K562 (cell line): ENCODE results near the gene GTSE1. TPM values are rescaled to one million over a fixed set of nuclear protein-coding genes. Genes with fewer than 3 reads are reported as not detected.

Experiments used
- ATAC-seq: fragments of 200-7000 bp; cut with Tn5 transposase; 3 replicates; pipeline ENCODE4 v1.9.1; 2020; ENCODE audit warnings: moderate library complexity
- BruUV-seq: library from RNA; stranded (reverse); fragments of 400-500 nt; replicated peaks from 2 replicates; lab custom pipeline; 2021; lab: Mats Ljungman, UMichigan
- CTCF ChIA-PET: fragments of 300-600 bp; formaldehyde crosslinking; extraction: SDS; loops from one replicate; lab custom pipeline; 2021; ENCODE audit warnings: low intra/inter-chr PET ratio; lab: Yijun Ruan, JAX
- POLR2A ChIA-PET: fragments of 300-600, 350-650 bp; sonication (Branson Sonifier 250); formaldehyde crosslinking; extraction: SDS; loops from one replicate; lab custom pipeline; 2021; ENCODE audit warnings: antibody characterized with exemption, inconsistent platforms; lab: Yijun Ruan, JAX
- DNase-seq, 4 experiments: peaks; one replicate each; pipeline versions ENCODE4 v3.0.0 to v3.0.0-alpha.2; 2011 to 2018; ENCODE audit warnings: low spot score in 3 of 4, mixed read lengths in 3 of 4; ENCODE audit errors: extremely low read depth in 1 of 4
- FAIRE-seq: peaks from 2 replicates; lab custom pipeline; 2011; peaks lifted over from hg19 to GRCh38; lab: Jason Lieb, UNC
- H2AFZ ChIP-seq: 2 replicates; pipeline ENCODE4 v1.6.0; 2011; ENCODE audit warnings: low read depth, low read length, control low read depth, inconsistent platforms
- H3K27ac ChIP-seq: fragments of 200-600 bp; 3 replicates; pipeline ENCODE4 v1.8.0; 2011; ENCODE audit warnings: low read depth, mild to moderate bottlenecking, control low read depth, inconsistent platforms, low read length, moderate library complexity, mixed read lengths; ENCODE audit errors: extremely low read depth
- H3K27me3 ChIP-seq, 2 experiments: fragments of 300-600 bp in 1 of 2; 2 replicates in 1 of 2; 3 replicates in 1 of 2; pipeline versions ENCODE4 v1.6.0 to v1.8.0; 2011; ENCODE audit warnings: inconsistent platforms in 2 of 2, low read length in 2 of 2, mild to moderate bottlenecking in 1 of 2, mixed read lengths in 1 of 2, moderate library complexity in 1 of 2; ENCODE audit not compliant: control insufficient read depth in 2 of 2, insufficient read depth in 2 of 2
- H3K36me3 ChIP-seq: fragments of 300-600 bp; 3 replicates; pipeline ENCODE4 v1.8.0; 2011; ENCODE audit warnings: mild to moderate bottlenecking, low read length, inconsistent platforms; ENCODE audit not compliant: control insufficient read depth, insufficient read depth
- H3K4me1 ChIP-seq, 2 experiments: fragments of 200-600 bp in 1 of 2; replicated peaks in 1 of 2; 2 replicates in 1 of 2; 3 replicates in 1 of 2; pipeline versions ENCODE4 v1.5.1 to v1.8.0; 2011; ENCODE audit warnings: inconsistent platforms in 2 of 2, low read length in 2 of 2, mild to moderate bottlenecking in 1 of 2, mixed read lengths in 1 of 2, moderate library complexity in 1 of 2; ENCODE audit not compliant: control insufficient read depth in 2 of 2, insufficient read depth in 2 of 2
- H3K4me2 ChIP-seq: 2 replicates; pipeline ENCODE4 v1.6.1; 2011; ENCODE audit warnings: low read length, control low read depth, inconsistent platforms, mixed read lengths; ENCODE audit not compliant: insufficient read depth
- H3K4me3 ChIP-seq: fragments of 200-600 bp; sonication (generic), shearing (Covaris generic); 2 replicates; pipeline ENCODE4 v1.5.1; 2016; ENCODE audit warnings: control low read depth, inconsistent platforms
- H3K79me2 ChIP-seq: fragments of 200-600 bp; 3 replicates; pipeline ENCODE4 v1.8.0; 2011; ENCODE audit warnings: low read length, inconsistent platforms; ENCODE audit not compliant: control insufficient read depth, insufficient read depth
- H3K9ac ChIP-seq, 2 experiments: 2 replicates each; pipeline versions ENCODE4 v1.6.0 to v1.6.1; 2011; ENCODE audit warnings: low read depth in 2 of 2, low read length in 2 of 2, control low read depth in 1 of 2, inconsistent platforms in 1 of 2, mild to moderate bottlenecking in 1 of 2, mixed read lengths in 1 of 2; ENCODE audit not compliant: insufficient read depth in 1 of 2
- H3K9me1 ChIP-seq: one replicate; pipeline ENCODE4 v1.6.0; 2011; ENCODE audit warnings: inconsistent platforms, mild to moderate bottlenecking, low read length, moderate library complexity; ENCODE audit not compliant: control insufficient read depth, insufficient read depth
- H3K9me3 ChIP-seq: replicated peaks from 2 replicates; pipeline ENCODE4 v1.5.1; 2011; ENCODE audit warnings: low read depth, low read length, inconsistent platforms; ENCODE audit not compliant: control insufficient read depth, insufficient read depth
- H4K20me1 ChIP-seq: replicated peaks from 2 replicates; pipeline ENCODE4 v1.6.1; 2011; ENCODE audit warnings: low read length, inconsistent platforms, mixed read lengths; ENCODE audit not compliant: control insufficient read depth, insufficient read depth
- BRD4 ChIP-seq: fragments of 200-600 bp; sonication (generic); IDR thresholded peaks from 2 replicates; pipeline ENCODE4 v1.6.1; 2017; ENCODE audit warnings: inconsistent platforms
- ESRRA ChIP-seq: fragments of 450-650 bp; IDR thresholded peaks from 2 replicates; pipeline ENCODE4 v1.6.1; 2014; ENCODE audit warnings: low read depth, mild to moderate bottlenecking, moderate library complexity, borderline replicate concordance
- HDAC8 ChIP-seq: fragments of 450-650 bp; IDR thresholded peaks from 2 replicates; pipeline ENCODE4 v1.6.1; 2016; ENCODE audit warnings: mild to moderate bottlenecking, missing genetic modification characterization, moderate library complexity, missing compliant biosample characterization
- NEUROD1 ChIP-seq: fragments of 150-350 bp; IDR thresholded peaks from 2 replicates; pipeline ENCODE4 v1.6.1; 2014; ENCODE audit warnings: borderline replicate concordance, low read length, low read depth; ENCODE audit not compliant: partially characterized antibody
- TAF1 ChIP-seq: IDR thresholded peaks from 2 replicates; pipeline ENCODE4 v1.6.1; 2011; ENCODE audit warnings: mild to moderate bottlenecking, low read length, moderate library complexity; ENCODE audit not compliant: insufficient read depth, control insufficient read depth, severe bottlenecking; ENCODE audit errors: extremely low read depth
- TCF7 ChIP-seq: sonication (generic); IDR thresholded peaks from 2 replicates; pipeline ENCODE4 v1.6.1; 2016; ENCODE audit warnings: antibody characterized with exemption, borderline replicate concordance
- TFAM ChIP-seq: fragments of 250-450 bp; sonication (Bioruptor Pico); conservative IDR thresholded peaks from 2 replicates; pipeline ENCODE4 v1.5.0; 2021; ENCODE audit warnings: mild to moderate bottlenecking, moderate library complexity
- TSC22D4 ChIP-seq: fragments of 450-650 bp; IDR thresholded peaks from 2 replicates; pipeline ENCODE4 v1.6.1; 2016; ENCODE audit warnings: missing genetic modification characterization, missing biosample characterization, control low read depth
- ZNF224 ChIP-seq: sonication (generic); formaldehyde crosslinking; IDR thresholded peaks from 2 replicates; pipeline ENCODE4 v1.8.0; 2022; ENCODE audit warnings: mild to moderate bottlenecking, missing genetic modification reagents
- ZNF3 ChIP-seq: fragments of 250-450 bp; sonication (Bioruptor Pico); IDR thresholded peaks from 2 replicates; pipeline ENCODE4 v1.5.0; 2021; ENCODE audit warnings: mild to moderate bottlenecking, moderate library complexity
- WGBS: fragments of 100-300 bp; shearing (Covaris generic); methylation state at CpG from one replicate; pipeline ENCODE4 v1.1.6; 2016; ENCODE audit warnings: low coverage, mixed read lengths; ENCODE audit not compliant: insufficient coverage; ENCODE audit errors: missing lambda C conversion rate; 5-methylcytosine and 5-hydroxymethylcytosine counted together
- in situ Hi-C: fragments of 300-500 bp; cut with MboI; formaldehyde crosslinking; loops from 4 replicates; pipeline ENCODE4 v1.15.0; 2018; ENCODE audit warnings: inconsistent platforms, mixed read lengths
- intact Hi-C: fragments of 100-400 bp; cut with micrococcal nuclease; formaldehyde crosslinking; loops from 2 replicates; pipeline ENCODE4 v1.14.2; 2022
- polyA plus RNA-seq, 8 experiments: library from polyadenylated mRNA; depleted of rRNA in 4 of 8; stranded (reverse) in 5 of 8; unstranded in 3 of 8; fragments of >200 nt; fragmentation: Nextera tagmentation in 2 of 8; fragmentation: Illumina TruSeq in 1 of 8; extraction: Ambion mirVana in 2 of 8; extraction: Trizol in 1 of 8; gene quantifications; 2 replicates each; pipeline versions ENCODE4 v1.2.1 to v1.2.3, GENCODE V29; 2011 to 2014; ENCODE audit warnings: inconsistent platforms in 1 of 8, missing spikeins in 1 of 8
- total RNA-seq, 7 experiments: library from RNA; depleted of rRNA in 6 of 7; stranded (reverse); fragments of >200 nt in 6 of 7; fragmentation: Illumina TruSeq in 2 of 7; extraction: Trizol in 2 of 7; gene quantifications; 2 replicates each; pipeline versions ENCODE4 v1.2.1 to v1.2.3, GENCODE V29; 2011 to 2021; ENCODE audit warnings: low replicate concordance in 1 of 7
- TF ChIP-seq, protein P1 (sequence below): sonication (generic); formaldehyde crosslinking; IDR thresholded peaks from 2 replicates; pipeline ENCODE4 v1.8.1; 2023; ENCODE audit warnings: mild to moderate bottlenecking, missing genetic modification reagents
- TF ChIP-seq, protein P2 (sequence below): fragments of 250-450 bp; sonication (Bioruptor Pico); IDR thresholded peaks from 2 replicates; pipeline ENCODE4 v1.4.0; 2020; ENCODE audit warnings: mild to moderate bottlenecking
- TF ChIP-seq, protein P3 (sequence below): sonication (generic); formaldehyde crosslinking; IDR thresholded peaks from 2 replicates; pipeline ENCODE4 v1.8.1; 2023; ENCODE audit warnings: mild to moderate bottlenecking, missing genetic modification reagents
- TF ChIP-seq, protein P4 (sequence below): sonication (generic); formaldehyde crosslinking; IDR thresholded peaks from 2 replicates; pipeline ENCODE4 v1.8.0; 2022; ENCODE audit warnings: missing genetic modification reagents, mild to moderate bottlenecking, borderline replicate concordance

The GTSE1 gene
- total and polyA plus RNA-seq, 9 of the 15 experiments (the other 6 are each of a cell fraction or from before 2014, with no cell fraction given) = 2.5 to 22.5 (median 12.9) TPM

DNA sequence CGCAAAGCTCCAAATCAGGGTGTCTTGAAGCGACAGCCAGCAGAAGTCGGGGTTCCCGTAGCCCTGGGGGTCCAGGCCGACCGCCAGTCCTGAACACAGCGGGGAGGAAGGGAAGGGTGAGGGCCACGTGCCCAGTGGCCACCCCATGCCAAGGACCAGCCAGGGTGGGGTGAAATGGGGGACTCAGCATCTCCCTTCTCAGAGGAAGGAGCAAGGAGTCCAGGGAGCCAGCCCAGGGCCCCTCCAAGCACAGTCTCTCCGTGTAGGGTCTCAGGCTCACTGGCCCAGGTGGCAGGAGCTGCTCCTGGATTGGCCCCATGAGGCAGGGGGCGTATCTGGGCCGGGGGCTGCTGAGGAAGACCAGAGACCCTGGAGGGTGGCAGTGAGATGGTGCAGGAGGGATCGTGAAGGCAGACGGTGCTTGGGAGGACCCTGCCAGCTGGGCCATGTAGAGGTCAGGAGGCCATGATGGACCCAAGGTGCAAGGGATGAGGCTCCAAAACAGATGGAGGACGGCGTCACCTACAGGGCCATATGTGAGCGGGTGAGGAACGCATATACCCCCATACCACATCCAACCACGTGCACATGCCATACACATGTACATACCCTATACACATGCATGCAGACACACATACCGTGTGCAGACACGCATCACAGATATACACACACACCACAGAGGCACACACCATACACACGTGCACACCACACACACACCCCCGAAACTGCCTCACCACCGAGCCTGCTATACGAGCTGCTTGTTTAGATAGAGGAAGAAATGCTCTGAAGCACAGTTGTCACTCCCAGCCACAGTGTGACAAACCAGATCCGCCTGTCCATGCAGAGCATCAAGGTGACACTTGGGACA, 73.3 kb downstream of the GTSE1 start:
- Histone ChIP-seq H3K4me3 (no peak overlapping the region), H3K9ac (no peak overlapping the region), H3K9me1 (no peaks in the 10 kb centered on the region), H3K36me3 (no peaks in the 10 kb centered on the region), H3K4me2 (no peak overlapping the region), H4K20me1 (peaks cover 6% of the 10 kb centered on the region), H3K9me3 (no peaks in the 10 kb centered on the region), H3K79me2 (no peaks in the 10 kb centered on the region), H3K27ac (no peak overlapping the region), H3K27me3 (peaks cover 0 to 28% of the 10 kb centered on the region in 2 experiments; a peak in 3 of 5 replicates), H2AFZ (no peak overlapping the region), H3K4me1 (peaks cover 0 to 18% of the 10 kb centered on the region in 2 experiments; a peak in 2 of 5 replicates)
- DNase-seq (no peak), ATAC-seq (no peak), FAIRE-seq (no peak)
- ChIA-PET POLR2A (no interaction called here), CTCF (no interaction called here)
- intact Hi-C loops (no loop called here), in situ Hi-C loops (loop anchor here (5.0 kb wide), 1 partner anchor 172 kb away; no protein-coding TSS in a partner anchor)
- BruUV-seq = no TSS peak
- 0% methylated on average over 19 of the region's 25 CpGs for WGBS
- TF ChIP-seq TCF7 = no peak
- no peak for TF ChIP-seq HDAC8
- TF ChIP-seq NEUROD1 = no peak
- TF ChIP-seq, protein P1, sequence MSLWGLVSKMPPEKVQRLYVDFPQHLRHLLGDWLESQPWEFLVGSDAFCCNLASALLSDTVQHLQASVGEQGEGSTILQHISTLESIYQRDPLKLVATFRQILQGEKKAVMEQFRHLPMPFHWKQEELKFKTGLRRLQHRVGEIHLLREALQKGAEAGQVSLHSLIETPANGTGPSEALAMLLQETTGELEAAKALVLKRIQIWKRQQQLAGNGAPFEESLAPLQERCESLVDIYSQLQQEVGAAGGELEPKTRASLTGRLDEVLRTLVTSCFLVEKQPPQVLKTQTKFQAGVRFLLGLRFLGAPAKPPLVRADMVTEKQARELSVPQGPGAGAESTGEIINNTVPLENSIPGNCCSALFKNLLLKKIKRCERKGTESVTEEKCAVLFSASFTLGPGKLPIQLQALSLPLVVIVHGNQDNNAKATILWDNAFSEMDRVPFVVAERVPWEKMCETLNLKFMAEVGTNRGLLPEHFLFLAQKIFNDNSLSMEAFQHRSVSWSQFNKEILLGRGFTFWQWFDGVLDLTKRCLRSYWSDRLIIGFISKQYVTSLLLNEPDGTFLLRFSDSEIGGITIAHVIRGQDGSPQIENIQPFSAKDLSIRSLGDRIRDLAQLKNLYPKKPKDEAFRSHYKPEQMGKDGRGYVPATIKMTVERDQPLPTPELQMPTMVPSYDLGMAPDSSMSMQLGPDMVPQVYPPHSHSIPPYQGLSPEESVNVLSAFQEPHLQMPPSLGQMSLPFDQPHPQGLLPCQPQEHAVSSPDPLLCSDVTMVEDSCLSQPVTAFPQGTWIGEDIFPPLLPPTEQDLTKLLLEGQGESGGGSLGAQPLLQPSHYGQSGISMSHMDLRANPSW (CRISPR knock-in tag) = no peak
- TF ChIP-seq TSC22D4 (tag) = no peak
- TF ChIP-seq TFAM = no peak
- no peak for TF ChIP-seq ZNF3
- TF ChIP-seq, protein P2, sequence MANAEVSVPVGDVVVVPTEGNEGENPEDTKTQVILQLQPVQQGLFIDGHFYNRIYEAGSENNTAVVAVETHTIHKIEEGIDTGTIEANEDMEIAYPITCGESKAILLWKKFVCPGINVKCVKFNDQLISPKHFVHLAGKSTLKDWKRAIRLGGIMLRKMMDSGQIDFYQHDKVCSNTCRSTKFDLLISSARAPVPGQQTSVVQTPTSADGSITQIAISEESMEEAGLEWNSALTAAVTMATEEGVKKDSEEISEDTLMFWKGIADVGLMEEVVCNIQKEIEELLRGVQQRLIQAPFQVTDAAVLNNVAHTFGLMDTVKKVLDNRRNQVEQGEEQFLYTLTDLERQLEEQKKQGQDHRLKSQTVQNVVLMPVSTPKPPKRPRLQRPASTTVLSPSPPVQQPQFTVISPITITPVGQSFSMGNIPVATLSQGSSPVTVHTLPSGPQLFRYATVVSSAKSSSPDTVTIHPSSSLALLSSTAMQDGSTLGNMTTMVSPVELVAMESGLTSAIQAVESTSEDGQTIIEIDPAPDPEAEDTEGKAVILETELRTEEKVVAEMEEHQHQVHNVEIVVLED (CRISPR knock-in tag) = no peak
- TF ChIP-seq, protein P3, sequence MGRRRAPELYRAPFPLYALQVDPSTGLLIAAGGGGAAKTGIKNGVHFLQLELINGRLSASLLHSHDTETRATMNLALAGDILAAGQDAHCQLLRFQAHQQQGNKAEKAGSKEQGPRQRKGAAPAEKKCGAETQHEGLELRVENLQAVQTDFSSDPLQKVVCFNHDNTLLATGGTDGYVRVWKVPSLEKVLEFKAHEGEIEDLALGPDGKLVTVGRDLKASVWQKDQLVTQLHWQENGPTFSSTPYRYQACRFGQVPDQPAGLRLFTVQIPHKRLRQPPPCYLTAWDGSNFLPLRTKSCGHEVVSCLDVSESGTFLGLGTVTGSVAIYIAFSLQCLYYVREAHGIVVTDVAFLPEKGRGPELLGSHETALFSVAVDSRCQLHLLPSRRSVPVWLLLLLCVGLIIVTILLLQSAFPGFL (CRISPR knock-in tag) = no peak
- TF ChIP-seq, protein P4, sequence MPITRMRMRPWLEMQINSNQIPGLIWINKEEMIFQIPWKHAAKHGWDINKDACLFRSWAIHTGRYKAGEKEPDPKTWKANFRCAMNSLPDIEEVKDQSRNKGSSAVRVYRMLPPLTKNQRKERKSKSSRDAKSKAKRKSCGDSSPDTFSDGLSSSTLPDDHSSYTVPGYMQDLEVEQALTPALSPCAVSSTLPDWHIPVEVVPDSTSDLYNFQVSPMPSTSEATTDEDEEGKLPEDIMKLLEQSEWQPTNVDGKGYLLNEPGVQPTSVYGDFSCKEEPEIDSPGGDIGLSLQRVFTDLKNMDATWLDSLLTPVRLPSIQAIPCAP (CRISPR knock-in tag) = no peak
- TF ChIP-seq ESRRA = no peak
- TF ChIP-seq ZNF224 (CRISPR knock-in tag) = no peak
- no peak for TF ChIP-seq TAF1
- no peak for TF ChIP-seq BRD4
